Stimulated activated CD4-positive, alpha-beta T cell treated with anti-CD3 and anti-CD28 coated beads, Interleukin-2, amount 100 ng/mL, for 4 hours (primary cell): ENCODE results near the gene SLC25A38.

Experiments
- DNase-seq: peaks from one replicate; pipeline ENCODE4 v3.0.0-alpha.2; 2020; ENCODE audit warnings: low read depth

Gene SLC25A38

GRCh38 chr3:39376959-39377634, 6.1 kb upstream of the SLC25A38 start:
- DNase-seq: no peak

- DNase-seq: peak; percentile 42
Measured at GRCh38 chr3:39378088-39378487, 5.1 kb upstream of the SLC25A38 start.

GRCh38 chr3:39378957-39379777, 4.0 kb upstream of the SLC25A38 start:
- no peak for DNase-seq

GRCh38 chr3:39379778-39380155, 3.4 kb upstream of the SLC25A38 start:
- no peak for DNase-seq

GRCh38 chr3:39381432-39381831, 1.7 kb upstream of the SLC25A38 start:
- no peak for DNase-seq

GRCh38 chr3:39383881-39384664, 903 bp downstream of the SLC25A38 start:
- DNase-seq: peak; percentile 91

- no peak for DNase-seq
Measured at GRCh38 chr3:39384665-39385000, 1.5 kb downstream of the SLC25A38 start.

- DNase-seq: no peak
Measured at GRCh38 chr3:39385456-39386090, 2.4 kb downstream of the SLC25A38 start.

GRCh38 chr3:39386318-39386717, 3.1 kb downstream of the SLC25A38 start:
- no peak for DNase-seq

- no peak for DNase-seq
Measured at GRCh38 chr3:39387411-39387975, 4.3 kb downstream of the SLC25A38 start.

GRCh38 chr3:39388153-39388552, 5.0 kb downstream of the SLC25A38 start:
- no peak for DNase-seq

- DNase-seq: no peak
Measured at GRCh38 chr3:39388741-39389248, 5.6 kb downstream of the SLC25A38 start.

GRCh38 chr3:39390181-39390580, 7.0 kb downstream of the SLC25A38 start:
- DNase-seq: no peak

GRCh38 chr3:39396690-39397089, 13.5 kb downstream of the SLC25A38 start:
- no peak for DNase-seq

- no peak for DNase-seq
Measured at GRCh38 chr3:39398700-39399099, 15.5 kb downstream of the SLC25A38 start.

- no peak for DNase-seq
Measured at GRCh38 chr3:39401983-39402382, 18.8 kb downstream of the SLC25A38 start.

GRCh38 chr3:39404943-39405686, 21.9 kb downstream of the SLC25A38 start:
- DNase-seq: no peak

GRCh38 chr3:39405687-39406367, 22.7 kb downstream of the SLC25A38 start:
- no peak for DNase-seq

- DNase-seq: peak; percentile 91
Measured at GRCh38 chr3:39406368-39407258, 23.4 kb downstream of the SLC25A38 start, which contains the start of gene RPSA. TSS of gene RPSA (plus strand) at chr3:39406720. CDS start at chr3:39407654, 934 bp downstream.
